Measurements from ENCODE around the gene FBXL19. TPM values are rescaled to one million over a fixed set of nuclear protein-coding genes. Genes with fewer than 3 reads are reported as not detected.

FBXL19 gene
- total and polyA plus RNA-seq, 2 of the 8 experiments (the other 6 are each of a cell fraction or from before 2014, with no cell fraction given), result 47.2 to 72.2 TPM

DNA sequence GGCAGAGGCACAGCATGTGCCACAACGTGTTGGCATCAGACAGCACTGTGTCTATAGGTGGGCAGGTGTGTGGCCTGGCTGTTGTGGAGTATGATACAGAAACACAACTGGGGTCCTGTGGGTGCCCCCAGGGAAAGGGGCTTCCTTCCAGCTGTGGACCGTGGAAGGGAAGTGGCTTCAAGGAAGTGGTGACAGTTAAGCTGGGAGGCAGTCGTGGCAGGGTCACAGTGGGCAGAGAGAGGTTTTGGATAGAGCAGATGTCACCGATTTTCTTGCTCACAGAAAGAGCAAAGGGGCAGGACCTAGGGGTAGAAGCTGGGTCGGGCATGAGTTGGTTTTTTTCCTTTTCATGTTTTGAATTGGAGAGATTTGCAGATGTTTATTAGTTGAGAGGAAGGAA lies 14.3 kb downstream of the FBXL19 start:
- H2AK5ac ChIP-seq (ENCODE audit: low read depth, low read length), result no peak overlapping the region
- H3K18ac ChIP-seq (ENCODE audit: extremely low read depth, low read length), result no peak overlapping the region
- H2BK20ac ChIP-seq (ENCODE audit: low read length), result no peak overlapping the region
- H3K4me1 ChIP-seq (replicated peaks in 1 of 4; ENCODE audit: control insufficient read depth in 3 of 4, insufficient read depth in 4 of 4, low read length in 3 of 4), result peaks cover 0 to 7% (median 3%) of the 10 kb centered on the region in 4 experiments; a peak in 5 of 7 replicates
- peaks cover 9 to 23% (median 12%) of the 10 kb centered on the region in 4 experiments; a peak in 6 of 8 replicates for H3K36me3 ChIP-seq (ENCODE audit: control insufficient read depth in 2 of 4, insufficient read depth in 4 of 4, low read length in 3 of 4)
- H2BK15ac ChIP-seq (ENCODE audit: low read length), result no peak overlapping the region
- H3K4me3 ChIP-seq (ENCODE audit: extremely low read depth in 1 of 4, insufficient read depth in 2 of 4, low read depth in 3 of 4, low read length in 4 of 4), result no peak overlapping the region
- no peak overlapping the region for H4K5ac ChIP-seq (ENCODE audit: insufficient read length, low read depth, low read length)
- no peaks in the 10 kb centered on the region for H3K27me3 ChIP-seq (replicated peaks in 1 of 4; ENCODE audit: control insufficient read depth in 3 of 4, extremely low read depth in 1 of 4, insufficient read depth in 3 of 4, low read length in 3 of 4)
- no peak for FAIRE-seq
- no peak for DNase-seq (ENCODE audit: low read depth in 1 of 2, low spot score in 2 of 2)
- no peak overlapping the region for H3K56ac ChIP-seq (replicated peaks; ENCODE audit: insufficient read length, low read depth, low read length)
- CTCF ChIA-PET (ENCODE audit: partially characterized antibody), result interaction anchor here (0.6 to 2.0 kb wide), 3 partner anchors 12 to 35 kb away, joined by 3 to 6 read pairs (median 3); no protein-coding TSS in a partner anchor
- H2BK12ac ChIP-seq (ENCODE audit: low read depth, low read length), result no peak overlapping the region; the same call in 1 of the 2 replicates
- H3K79me2 ChIP-seq (ENCODE audit: control insufficient read depth in 1 of 2, insufficient read depth in 2 of 2, low read length in 2 of 2), result no peaks in the 10 kb centered on the region; a peak in 1 of 4 replicates
- H4K91ac ChIP-seq (replicated peaks; ENCODE audit: insufficient read length, low read length), result no peak overlapping the region
- H3K79me1 ChIP-seq (ENCODE audit: low read depth, low read length), result peaks cover 4% of the 10 kb centered on the region; the same call in 1 of the 2 replicates
- H3K23ac ChIP-seq (ENCODE audit: insufficient read length), result no peak overlapping the region
- 82% methylated on average over 5 of the region's 5 CpGs; no CpG with 5 or more reads in 1 of the 2 experiments for WGBS, 2 experiments (ENCODE audit: extremely low coverage in 1 of 2, insufficient coverage in 1 of 2, insufficient read length in 1 of 2, insufficient replicate concordance in 2 of 2, low coverage in 1 of 2, low lambda C conversion rate in 2 of 2, missing lambda C conversion rate in 1 of 2)
- no peak overlapping the region for H2AFZ ChIP-seq (ENCODE audit: low read length)
- 0 out of 2 replicates have a peak overlapping the region, but pooled peaks have one; percentile 44 for H2BK5ac ChIP-seq (ENCODE audit: low read depth, low read length)
- peaks cover 7 to 19% of the 10 kb centered on the region in 2 experiments for H4K20me1 ChIP-seq (replicated peaks in 1 of 2; ENCODE audit: control insufficient read depth in 1 of 2, insufficient read depth in 2 of 2, low read length in 2 of 2)
- H4K8ac ChIP-seq (ENCODE audit: extremely low read depth, insufficient read depth, low read length), result no peak overlapping the region
- H3K4ac ChIP-seq (replicated peaks; ENCODE audit: insufficient read length, low read depth, low read length), result no peak overlapping the region
- H3K14ac ChIP-seq (ENCODE audit: insufficient read length), result no peak overlapping the region
- POLR2A ChIA-PET (ENCODE audit: partially characterized antibody), result interaction anchor here (1.1 to 12.0 kb wide), 5 partner anchors 11 to 187 kb away, joined by 3 to 105 read pairs (median 5); partner anchors contain the start of genes FBXL19 and HSD3B7
- H3K27ac ChIP-seq (ENCODE audit: low read depth, low read length), result no peak overlapping the region
- H2BK120ac ChIP-seq (replicated peaks; ENCODE audit: low read depth, low read length), result no peak overlapping the region
- no peaks in the 10 kb centered on the region for H3K9me3 ChIP-seq (ENCODE audit: insufficient read depth in 2 of 2, low read depth in 1 of 2, low read length in 1 of 2)
- H3K9ac ChIP-seq (replicated peaks in 1 of 4; ENCODE audit: extremely low read depth in 1 of 4, low read depth in 3 of 4, low read length in 3 of 4), result no peak overlapping the region
- H3K23me2 ChIP-seq (ENCODE audit: low read depth, low read length), result no peaks in the 10 kb centered on the region
- H3K4me2 ChIP-seq (ENCODE audit: insufficient read depth in 1 of 2, low read depth in 2 of 2, low read length in 2 of 2), result no peak overlapping the region
- TF ChIP-seq, protein P1, sequence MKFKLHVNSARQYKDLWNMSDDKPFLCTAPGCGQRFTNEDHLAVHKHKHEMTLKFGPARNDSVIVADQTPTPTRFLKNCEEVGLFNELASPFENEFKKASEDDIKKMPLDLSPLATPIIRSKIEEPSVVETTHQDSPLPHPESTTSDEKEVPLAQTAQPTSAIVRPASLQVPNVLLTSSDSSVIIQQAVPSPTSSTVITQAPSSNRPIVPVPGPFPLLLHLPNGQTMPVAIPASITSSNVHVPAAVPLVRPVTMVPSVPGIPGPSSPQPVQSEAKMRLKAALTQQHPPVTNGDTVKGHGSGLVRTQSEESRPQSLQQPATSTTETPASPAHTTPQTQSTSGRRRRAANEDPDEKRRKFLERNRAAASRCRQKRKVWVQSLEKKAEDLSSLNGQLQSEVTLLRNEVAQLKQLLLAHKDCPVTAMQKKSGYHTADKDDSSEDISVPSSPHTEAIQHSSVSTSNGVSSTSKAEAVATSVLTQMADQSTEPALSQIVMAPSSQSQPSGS (IDR thresholded peaks at IDR 0.05; ENCODE audit: low read length), result no peak
- TF ChIP-seq CTBP2 (IDR thresholded peaks at IDR 0.05; ENCODE audit: borderline replicate concordance, insufficient read depth, insufficient read length, low read length) (no peak), GABPA (IDR thresholded peaks at IDR 0.05; ENCODE audit: borderline replicate concordance, insufficient read depth, low read length) (no peak), SP1 (IDR thresholded peaks at IDR 0.05; ENCODE audit: low read depth, low read length) (no peak), KDM5A (IDR thresholded peaks at IDR 0.05; ENCODE audit: low read length) (no peak)
